Upper lobe of right lung (tissue), 1 donor: ENCODE measurements around the gene TMPRSS11F. TPM values are rescaled to one million over a fixed set of nuclear protein-coding genes. Genes with fewer than 3 reads are reported as not detected.
"Not testable (repeated sequence)": the region's sequence is repeated elsewhere in the genome, so short reads cannot be mapped to it uniquely, and the experiment has no call there.

Experiments
- ATAC-seq: fragments of 200-7000 bp; cut with Tn5 transposase; one replicate; pipeline ENCODE4 v1.9.1; 2020; ENCODE audit warnings: mild to moderate bottlenecking, moderate library complexity
- DNase-seq: peaks from one replicate; pipeline ENCODE4 v3.0.0-alpha.2; 2020
- H3K27ac ChIP-seq: fragments of 200-600 bp; one replicate; pipeline ENCODE4 v1.8.0; 2022
- H3K27me3 ChIP-seq: fragments of 200-600 bp; one replicate; pipeline ENCODE4 v1.8.0; 2022; ENCODE audit warnings: mild to moderate bottlenecking
- H3K36me3 ChIP-seq: fragments of 200-600 bp; one replicate; pipeline ENCODE4 v1.8.0; 2022
- H3K4me1 ChIP-seq: fragments of 200-600 bp; one replicate; pipeline ENCODE4 v1.8.0; 2022
- H3K4me3 ChIP-seq: fragments of 200-600 bp; one replicate; pipeline ENCODE4 v1.8.0; 2022; ENCODE audit warnings: mild to moderate bottlenecking
- H3K9me3 ChIP-seq: fragments of 200-600 bp; one replicate; pipeline ENCODE4 v1.8.0; 2022
- CTCF ChIP-seq: fragments of 200-600 bp; IDR thresholded peaks from one replicate; pipeline ENCODE4 v1.8.0; 2022; ENCODE audit warnings: antibody characterized with exemption
- intact Hi-C: fragments of 100-400 bp; cut with DNase I; formaldehyde crosslinking; loops from one replicate; pipeline ENCODE4 v1.11.0; 2022
- long read RNA-seq: library from polyadenylated mRNA; unstranded; transcript quantifications from one replicate; pipeline ENCODE4 v2.0.0, GENCODE V29; 2021
- total RNA-seq: library from RNA; stranded (reverse); fragmentation: NEBNext Ultra II Directional; extraction: Animal tissue kit (Norgen Biotek cat#: 25700); gene quantifications from one replicate; pipeline ENCODE4 v1.2.1, GENCODE V29; 2021
- donor health status: DM: no; HTN: yes; CAD: no; lungs with severe emphysema.

The TMPRSS11F gene
- not detected for total RNA-seq
- long read RNA-seq, result 0 reads

- DNase-seq (no peak), ATAC-seq (peak; percentile 28)
- no peaks in the 10 kb centered on the region for H3K36me3 ChIP-seq
- TF ChIP-seq CTCF, result no peak
- no peaks in the 10 kb centered on the region for H3K27me3 ChIP-seq
- H3K4me1 ChIP-seq, result no peaks in the 10 kb centered on the region
- H3K9me3 ChIP-seq, result no peaks in the 10 kb centered on the region
- intact Hi-C loops, result no loop called here
- H3K27ac ChIP-seq, result no peak within 1 kb of the TSS
- no peak within 1 kb of the TSS for H3K4me3 ChIP-seq
Measured at GRCh38 chr4:68129793-68130192, at the start of gene TMPRSS11F. Gene TMPRSS11F, minus strand, starts transcription at chr4:68129869. Its CDS starts 49 bp downstream, at chr4:68129820.

- Histone ChIP-seq H3K9me3 (no peaks in the 10 kb centered on the region), H3K36me3 (no peaks in the 10 kb centered on the region), H3K4me1 (no peaks in the 10 kb centered on the region), H3K27me3 (no peaks in the 10 kb centered on the region), H3K27ac (no peak overlapping the region), H3K4me3 (no peak overlapping the region)
- DNase-seq (no peak), ATAC-seq (no peak)
- TF ChIP-seq CTCF, result no peak
- intact Hi-C loops, result no loop called here
Measured at GRCh38 chr4:68176904-68177303, 47.2 kb upstream of the TMPRSS11F start.

GRCh38 chr4:68176500-68176899 lies 46.8 kb upstream of the TMPRSS11F start:
- Histone ChIP-seq H3K36me3 (no peaks in the 10 kb centered on the region), H3K4me1 (no peaks in the 10 kb centered on the region), H3K27me3 (no peaks in the 10 kb centered on the region), H3K9me3 (no peaks in the 10 kb centered on the region), H3K4me3 (no peak overlapping the region), H3K27ac (no peak overlapping the region)
- ATAC-seq, result no peak
- no peak for TF ChIP-seq CTCF
- DNase-seq, result no peak
- intact Hi-C loops, result no loop called here

GRCh38 chr4:68175562-68176155 lies 46.0 kb upstream of the TMPRSS11F start:
- H3K4me1 ChIP-seq, result no peaks in the 10 kb centered on the region
- H3K27me3 ChIP-seq, result no peaks in the 10 kb centered on the region
- no peak overlapping the region for H3K4me3 ChIP-seq
- H3K9me3 ChIP-seq, result no peaks in the 10 kb centered on the region
- intact Hi-C loops, result no loop called here
- ATAC-seq, result peak; percentile 58
- peak; percentile 53 for TF ChIP-seq CTCF
- no peak for DNase-seq
- H3K27ac ChIP-seq, result no peak overlapping the region
- no peaks in the 10 kb centered on the region for H3K36me3 ChIP-seq

- H3K4me1 ChIP-seq, H3K9me3 ChIP-seq, H3K27me3 ChIP-seq, H3K27ac ChIP-seq, ATAC-seq, intact Hi-C loops, DNase-seq, H3K36me3 ChIP-seq, H3K4me3 ChIP-seq: not testable (repeated sequence)
Measured at GRCh38 chr4:68174389-68174788, 44.7 kb upstream of the TMPRSS11F start.

GRCh38 chr4:68172147-68172546 lies 42.5 kb upstream of the TMPRSS11F start:
- H3K36me3 ChIP-seq, H3K27ac ChIP-seq, intact Hi-C loops, H3K27me3 ChIP-seq, H3K9me3 ChIP-seq, ATAC-seq, H3K4me3 ChIP-seq, H3K4me1 ChIP-seq, DNase-seq: not testable (repeated sequence)

- Histone ChIP-seq H3K27me3 (no peaks in the 10 kb centered on the region), H3K27ac (no peak overlapping the region), H3K9me3 (no peaks in the 10 kb centered on the region), H3K4me1 (no peaks in the 10 kb centered on the region), H3K4me3 (no peak overlapping the region), H3K36me3 (no peaks in the 10 kb centered on the region)
- no peak for TF ChIP-seq CTCF
- ATAC-seq, result no peak
- intact Hi-C loops, result no loop called here
- DNase-seq, result no peak
Measured at GRCh38 chr4:68167706-68168105, 38.0 kb upstream of the TMPRSS11F start.
